Stimulated activated effector memory CD8-positive, alpha-beta T cell treated with anti-CD3 and anti-CD28 coated beads, Interleukin-12 subunit alpha, Interleukin-12 subunit beta, amount 100 ng/mL, for 72 hours (primary cell): ENCODE data around the gene TRIM8.
"Not testable (repeated sequence)": the region's sequence is repeated elsewhere in the genome, so short reads cannot be mapped to it uniquely, and the experiment has no call there.

Experiments used
- ATAC-seq: fragments of 150-1000 bp; cut with Tn5 transposase; 2 replicates; pipeline ENCODE4 v1.10.0; 2021
- DNase-seq, 2 donors: peaks; one replicate each; pipeline ENCODE4 v3.0.0; 2021 to 2022; ENCODE audit warnings: low spot score in 2 of 2
- H3K27ac Mint-ChIP-seq: one replicate; pipeline ENCODE4 v1.8.0; 2022; ENCODE audit warnings: mild to moderate bottlenecking, mixed read lengths
- H3K36me3 Mint-ChIP-seq: one replicate; pipeline ENCODE4 v1.8.0; 2022; ENCODE audit warnings: mild to moderate bottlenecking, mixed read lengths
- H3K4me1 Mint-ChIP-seq: one replicate; pipeline ENCODE4 v1.8.0; 2022; ENCODE audit warnings: mixed read lengths
- H3K4me3 Mint-ChIP-seq: one replicate; pipeline ENCODE4 v1.8.0; 2022; ENCODE audit warnings: mild to moderate bottlenecking, mixed read lengths
- H3K9me3 Mint-ChIP-seq: one replicate; pipeline ENCODE4 v1.8.0; 2022; ENCODE audit warnings: mixed read lengths

Gene TRIM8

GRCh38 chr10:102675666-102676533, 31.6 kb downstream of the TRIM8 start:
- Mint-ChIP-seq H3K36me3 (peaks cover 55% of the 10 kb centered on the region), H3K27ac (no peak overlapping the region), H3K4me3 (no peak overlapping the region), H3K9me3 (no peaks in the 10 kb centered on the region), H3K4me1 (peaks cover 34% of the 10 kb centered on the region)
- ATAC-seq (no peak), DNase-seq (no peak)

- Mint-ChIP-seq H3K27ac (peak overlapping the region; percentile 45), H3K4me1 (peaks cover 40% of the 10 kb centered on the region), H3K36me3 (peaks cover 63% of the 10 kb centered on the region), H3K9me3 (no peaks in the 10 kb centered on the region), H3K4me3 (no peak overlapping the region)
- DNase-seq (no peak), ATAC-seq (no peak)
Observed at GRCh38 chr10:102676534-102677315, 32.4 kb downstream of the TRIM8 start.

DNA sequence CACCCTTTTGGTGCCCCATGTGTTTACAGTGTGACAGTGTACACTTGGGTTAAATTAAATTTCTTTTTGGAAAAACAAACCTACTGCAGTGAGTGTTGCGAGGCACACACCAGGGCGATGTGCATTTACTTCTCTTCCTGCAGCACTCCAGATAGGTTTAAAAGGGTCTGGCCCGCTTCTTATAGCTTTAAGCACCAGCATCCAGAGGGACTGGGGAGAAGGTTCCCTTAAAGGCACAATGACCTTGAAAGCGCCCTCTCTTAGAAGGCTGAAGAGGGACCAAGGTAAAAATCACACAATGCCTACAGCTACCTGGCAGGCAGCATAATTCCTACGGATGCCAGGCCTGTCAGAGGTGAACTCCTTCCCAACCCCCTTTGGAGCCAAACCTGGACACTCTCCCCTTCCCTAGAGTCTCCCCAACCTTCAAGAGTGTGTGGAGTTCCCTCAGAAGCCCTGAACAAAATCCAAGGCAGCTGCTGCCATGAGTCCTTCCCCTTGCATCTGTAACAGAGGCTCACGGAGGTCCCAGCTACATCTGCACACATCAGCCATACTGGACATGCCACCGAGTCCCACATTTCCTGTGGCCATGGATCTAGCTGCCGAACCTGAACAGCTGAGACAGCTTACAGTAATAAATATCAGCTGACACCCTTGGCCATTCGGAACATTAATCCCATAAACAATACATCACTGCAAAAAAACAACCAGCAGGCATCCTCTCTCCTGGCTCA, 33.2 kb downstream of the TRIM8 start:
- no peak for DNase-seq
- H3K27ac Mint-ChIP-seq: peak overlapping the region; percentile 45

GRCh38 chr10:102678068-102678400, 33.8 kb downstream of the TRIM8 start:
- peaks cover 68% of the 10 kb centered on the region for H3K36me3 Mint-ChIP-seq
- DNase-seq (no peak), ATAC-seq (no peak)
- no peaks in the 10 kb centered on the region for H3K9me3 Mint-ChIP-seq
- H3K4me1 Mint-ChIP-seq: peaks cover 47% of the 10 kb centered on the region
- H3K4me3 Mint-ChIP-seq: no peak overlapping the region
- peak overlapping the region; percentile 45 for H3K27ac Mint-ChIP-seq

More for the DNA sequence above, 33.2 kb downstream of the TRIM8 start:
- Mint-ChIP-seq H3K4me1 (peaks cover 47% of the 10 kb centered on the region), H3K4me3 (no peak overlapping the region), H3K36me3 (peaks cover 69% of the 10 kb centered on the region), H3K9me3 (no peaks in the 10 kb centered on the region)
- no peak for ATAC-seq

GRCh38 chr10:102678842-102679289, 34.6 kb downstream of the TRIM8 start:
- Mint-ChIP-seq H3K9me3 (no peaks in the 10 kb centered on the region), H3K4me1 (peaks cover 42% of the 10 kb centered on the region), H3K27ac (peak overlapping the region; percentile 45), H3K36me3 (peaks cover 68% of the 10 kb centered on the region), H3K4me3 (no peak overlapping the region)
- peak in 1 of 2 donors; percentile 28 for DNase-seq
- peak; percentile 61 for ATAC-seq

DNA sequence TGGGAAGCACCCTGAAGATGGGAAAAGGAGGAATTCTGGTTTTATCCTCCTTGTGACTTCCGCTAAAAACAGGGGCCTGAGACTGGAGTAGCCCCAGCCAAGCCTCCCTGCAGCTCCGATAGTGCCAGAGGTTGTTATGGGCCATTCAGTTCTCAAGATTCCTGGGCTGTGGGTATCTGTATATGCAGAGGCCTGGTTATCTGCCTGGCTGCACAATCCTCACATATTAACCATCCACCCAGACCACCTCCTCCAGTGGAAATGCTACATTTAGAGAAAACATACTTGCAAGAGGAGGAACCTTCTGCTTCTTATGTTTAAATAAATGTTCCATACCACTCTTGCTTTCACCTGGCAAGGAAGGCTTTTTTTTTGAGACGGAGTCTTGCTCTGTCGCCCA, 35.3 kb downstream of the TRIM8 start:
- H3K36me3 Mint-ChIP-seq: peaks cover 73% of the 10 kb centered on the region
- no peak overlapping the region for H3K27ac Mint-ChIP-seq
- no peak for ATAC-seq
- H3K9me3 Mint-ChIP-seq: no peaks in the 10 kb centered on the region
- DNase-seq: no peak
- H3K4me1 Mint-ChIP-seq: peaks cover 35% of the 10 kb centered on the region
- no peak overlapping the region for H3K4me3 Mint-ChIP-seq

DNA sequence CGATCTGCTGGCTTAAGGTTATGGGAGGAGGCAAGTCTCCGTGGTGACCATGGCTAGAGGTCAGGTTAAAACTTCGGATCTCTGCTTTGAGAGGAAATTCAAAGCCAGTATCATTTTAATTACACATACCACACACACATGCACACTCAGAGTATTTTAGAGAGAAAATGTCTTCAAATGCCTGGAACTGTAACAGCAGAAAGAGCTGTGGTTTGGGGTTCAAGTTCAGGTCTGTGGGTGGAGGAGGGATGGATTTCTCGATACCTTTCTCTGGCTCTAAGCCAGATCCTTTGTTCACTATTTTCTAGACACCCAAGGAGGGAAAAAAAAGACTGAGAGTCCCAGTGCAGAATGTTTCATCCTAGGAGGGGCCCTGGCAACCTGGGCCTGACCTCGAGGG, 37.4 kb downstream of the TRIM8 start:
- peak; percentile 31 for ATAC-seq
- Mint-ChIP-seq H3K36me3 (peaks cover 74% of the 10 kb centered on the region), H3K4me1 (peaks cover 26% of the 10 kb centered on the region), H3K9me3 (no peaks in the 10 kb centered on the region), H3K4me3 (no peak overlapping the region), H3K27ac (peak overlapping the region; percentile 30)
- no peak for DNase-seq

- H3K36me3 Mint-ChIP-seq: peaks cover 78% of the 10 kb centered on the region
- H3K27ac Mint-ChIP-seq: peak overlapping the region; percentile 30
- DNase-seq (no peak), ATAC-seq (no peak)
- peaks cover 26% of the 10 kb centered on the region for H3K4me1 Mint-ChIP-seq
- H3K9me3 Mint-ChIP-seq: no peaks in the 10 kb centered on the region
- H3K4me3 Mint-ChIP-seq: no peak overlapping the region
Observed at GRCh38 chr10:102682416-102682815, 38.1 kb downstream of the TRIM8 start.

DNA sequence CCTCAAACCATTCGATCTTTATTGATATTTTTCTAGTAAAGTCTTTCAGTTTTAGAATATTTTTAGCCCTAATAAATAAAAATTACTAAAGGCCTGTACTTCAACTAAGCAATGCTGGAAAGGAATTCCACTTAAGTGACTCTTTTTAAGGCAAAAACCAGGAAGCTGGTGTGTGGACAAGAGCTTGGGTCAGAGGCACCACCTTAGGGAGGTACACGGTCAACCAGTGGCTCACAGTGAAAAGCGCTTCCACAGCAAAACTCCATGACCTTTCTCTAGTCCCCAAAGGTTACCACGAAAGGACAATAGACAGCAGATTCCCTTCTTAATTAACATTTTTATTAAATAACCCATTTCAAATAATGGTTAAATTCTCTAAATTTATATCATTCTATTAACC, 38.7 kb downstream of the TRIM8 start:
- Mint-ChIP-seq H3K36me3 (peaks cover 81% of the 10 kb centered on the region), H3K27ac (peak overlapping the region; percentile 29)

GRCh38 chr10:102683736-102684135, 39.5 kb downstream of the TRIM8 start:
- ATAC-seq (no peak), DNase-seq (no peak)
- Mint-ChIP-seq H3K9me3 (no peaks in the 10 kb centered on the region), H3K36me3 (peaks cover 83% of the 10 kb centered on the region), H3K4me3 (no peak overlapping the region), H3K27ac (peak overlapping the region; percentile 29), H3K4me1 (peaks cover 22% of the 10 kb centered on the region)

More for the DNA sequence above, 38.7 kb downstream of the TRIM8 start:
- DNase-seq: no peak
- no peak overlapping the region for H3K4me3 Mint-ChIP-seq
- ATAC-seq: no peak
- no peaks in the 10 kb centered on the region for H3K9me3 Mint-ChIP-seq
- peaks cover 26% of the 10 kb centered on the region for H3K4me1 Mint-ChIP-seq

DNA sequence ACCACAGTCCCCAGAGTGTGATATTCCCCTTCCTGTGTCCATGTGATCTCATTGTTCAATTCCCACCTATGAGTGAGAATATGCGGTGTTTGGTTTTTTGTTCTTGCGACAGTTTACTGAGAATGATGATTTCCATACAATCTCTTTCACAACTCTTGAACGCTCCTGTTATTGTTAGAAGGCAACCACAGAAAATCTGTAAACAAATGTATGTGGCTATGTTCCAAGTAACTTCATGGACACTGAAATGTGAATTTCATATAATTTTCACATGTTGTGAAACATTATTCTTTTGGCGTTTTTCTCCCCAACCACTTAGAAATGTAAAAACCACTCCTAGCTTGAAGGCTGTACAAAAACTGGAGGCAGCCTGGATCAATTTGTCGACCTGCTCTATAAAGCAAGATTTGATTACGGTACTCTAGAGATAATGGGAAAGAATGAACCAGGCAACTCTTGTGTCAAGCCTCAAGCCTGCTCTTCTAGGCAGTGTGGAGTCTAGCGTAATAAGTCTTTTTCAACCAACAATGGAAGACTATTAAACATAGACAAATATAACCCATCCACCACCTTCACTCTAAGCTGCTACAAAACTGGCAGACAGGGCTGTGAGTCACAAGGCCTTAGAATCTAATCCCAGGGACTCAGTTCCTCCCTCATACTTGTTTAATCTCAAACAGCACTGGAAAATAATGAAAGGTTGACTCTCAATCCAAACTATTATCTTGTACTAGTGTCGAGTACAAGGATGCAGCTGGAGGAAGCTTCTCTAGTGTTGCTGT, 47.2 kb downstream of the TRIM8 start:
- no peaks in the 10 kb centered on the region for H3K4me1 Mint-ChIP-seq
- peaks cover 83% of the 10 kb centered on the region for H3K36me3 Mint-ChIP-seq
- no peaks in the 10 kb centered on the region for H3K9me3 Mint-ChIP-seq
- no peak overlapping the region for H3K27ac Mint-ChIP-seq
- ATAC-seq: no peak
- H3K4me3 Mint-ChIP-seq: no peak overlapping the region
- DNase-seq: no peak

DNA sequence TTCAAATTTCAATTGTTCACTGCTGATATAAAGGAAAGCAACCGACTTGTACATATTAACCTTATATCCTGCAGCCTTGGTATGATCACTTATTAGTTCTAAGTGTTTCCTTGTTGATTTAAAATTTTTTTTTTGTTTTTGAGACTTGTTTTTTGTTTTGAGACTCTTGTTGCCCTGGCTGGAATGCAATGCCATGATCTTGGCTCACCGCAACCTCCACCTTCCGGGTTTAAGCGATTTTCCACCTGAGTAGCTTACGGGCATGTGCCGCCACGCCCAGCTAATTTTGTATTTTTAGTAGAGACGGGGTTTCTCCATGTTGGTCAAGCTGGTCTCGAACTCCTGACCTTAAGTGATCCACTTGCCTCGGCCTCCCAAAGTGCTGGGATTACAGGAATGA, 51.1 kb downstream of the TRIM8 start:
- DNase-seq, ATAC-seq, H3K9me3 Mint-ChIP-seq, H3K27ac Mint-ChIP-seq, H3K4me1 Mint-ChIP-seq, H3K4me3 Mint-ChIP-seq: not testable (repeated sequence)
- peaks cover 91% of the 10 kb centered on the region for H3K36me3 Mint-ChIP-seq

- H3K27ac Mint-ChIP-seq: no peak overlapping the region
- peaks cover 100% of the 10 kb centered on the region for H3K36me3 Mint-ChIP-seq
- H3K4me3 Mint-ChIP-seq: no peak overlapping the region
- DNase-seq (no peak), ATAC-seq (no peak)
- no peaks in the 10 kb centered on the region for H3K9me3 Mint-ChIP-seq
- no peaks in the 10 kb centered on the region for H3K4me1 Mint-ChIP-seq
Observed at GRCh38 chr10:102696736-102697135, 52.5 kb downstream of the TRIM8 start.

DNA sequence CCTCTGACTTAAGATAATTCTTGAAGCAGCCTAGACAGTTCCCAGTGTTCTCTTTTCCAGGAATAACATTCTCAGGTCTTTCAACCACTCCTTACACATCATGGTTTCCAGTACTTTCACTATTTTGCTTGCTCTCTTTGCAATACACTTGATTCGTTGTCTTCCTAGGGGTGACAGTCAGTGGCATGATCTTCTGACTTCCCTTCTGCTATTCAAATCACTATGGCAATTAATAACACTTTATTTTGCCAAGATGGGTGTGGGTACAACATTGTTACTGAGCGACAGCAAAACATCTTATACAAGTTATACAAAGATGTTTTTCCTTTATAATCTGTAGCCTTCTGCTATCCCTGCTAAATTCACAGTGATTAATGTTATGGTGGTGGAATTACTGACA, 54.6 kb downstream of the TRIM8 start:
- ATAC-seq (no peak), DNase-seq (no peak)
- no peaks in the 10 kb centered on the region for H3K9me3 Mint-ChIP-seq
- no peak overlapping the region for H3K4me3 Mint-ChIP-seq
- H3K4me1 Mint-ChIP-seq: no peaks in the 10 kb centered on the region
- no peak overlapping the region for H3K27ac Mint-ChIP-seq
- peaks cover 95% of the 10 kb centered on the region for H3K36me3 Mint-ChIP-seq

DNA sequence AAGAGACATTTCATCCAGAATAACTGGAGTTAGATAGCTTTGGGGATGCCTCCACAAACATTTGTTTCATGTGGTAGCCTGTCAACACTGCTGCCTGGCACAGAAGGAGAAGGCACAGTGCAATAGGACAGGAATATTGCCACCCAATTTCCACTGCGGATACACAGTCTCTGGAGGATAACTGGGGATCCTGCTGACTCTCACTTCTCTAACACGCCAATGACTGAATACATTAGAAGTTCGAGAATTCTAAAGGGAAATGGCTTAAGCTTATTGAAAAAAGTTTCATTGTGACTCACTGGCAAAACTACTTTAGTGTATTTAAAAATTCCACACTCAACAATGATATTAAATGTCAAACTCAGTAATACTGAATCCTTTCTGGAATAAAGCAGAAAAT, 57.0 kb downstream of the TRIM8 start:
- peaks cover 87% of the 10 kb centered on the region for H3K36me3 Mint-ChIP-seq
- peaks cover 12% of the 10 kb centered on the region for H3K4me1 Mint-ChIP-seq

More for the DNA sequence above, 57.0 kb downstream of the TRIM8 start:
- ATAC-seq (no peak), DNase-seq (no peak)
- Mint-ChIP-seq H3K9me3 (no peaks in the 10 kb centered on the region), H3K4me3 (no peak overlapping the region), H3K27ac (no peak overlapping the region)
